GM18526 (cell line): ENCODE measurements around the gene SENP5.

ENCODE experiments used
- POLR2A ChIP-seq: IDR thresholded peaks from 3 replicates; pipeline ENCODE4 v1.6.1; 2011; ENCODE audit not compliant: insufficient read length; ENCODE audit errors: extremely low read depth

Gene SENP5

GRCh38 chr3:196971094-196971698 lies 103.5 kb downstream of the SENP5 start:
- no peak for TF ChIP-seq POLR2A

- TF ChIP-seq POLR2A, result no peak
Measured at GRCh38 chr3:196974661-196975060, 106.9 kb downstream of the SENP5 start.

- no peak for TF ChIP-seq POLR2A
Measured at GRCh38 chr3:196975349-196975748, 107.6 kb downstream of the SENP5 start.

GRCh38 chr3:196976941-196977340 lies 109.2 kb downstream of the SENP5 start:
- TF ChIP-seq POLR2A, result no peak

GRCh38 chr3:196979545-196979944 lies 111.8 kb downstream of the SENP5 start:
- no peak for TF ChIP-seq POLR2A

- TF ChIP-seq POLR2A, result no peak
Measured at GRCh38 chr3:196981657-196982056, 113.9 kb downstream of the SENP5 start.

- no peak for TF ChIP-seq POLR2A
Measured at GRCh38 chr3:196983186-196983585, 115.5 kb downstream of the SENP5 start.
